HepG2 (cell line): Measurements from ENCODE around the gene PRKAR1B. TPM values are rescaled to one million over a fixed set of nuclear protein-coding genes. Genes with fewer than 3 reads are reported as not detected.

ENCODE experiments used
- ATAC-seq: fragments of 200-7000 bp; cut with Tn5 transposase; 3 replicates; pipeline ENCODE4 v1.9.1; 2020; ENCODE audit warnings: mild to moderate bottlenecking, moderate library complexity
- BruUV-seq: library from RNA; stranded (reverse); fragments of 400-500 nt; replicated peaks from 2 replicates; lab custom pipeline; 2021; lab: Mats Ljungman, UMichigan
- CTCF ChIA-PET: fragments of 300-600 bp; formaldehyde crosslinking; extraction: SDS; loops from one replicate; lab custom pipeline; 2021; ENCODE audit warnings: low total read pairs, inconsistent platforms, low intra/inter-chr PET ratio; lab: Yijun Ruan, JAX
- POLR2A ChIA-PET: fragments of 350-600 bp; sonication (Branson Sonifier 250); formaldehyde crosslinking; loops from one replicate; lab custom pipeline; 2020; ENCODE audit warnings: antibody characterized with exemption, inconsistent platforms; lab: Yijun Ruan, JAX
- DNase-seq: peaks from one replicate; pipeline ENCODE4 v3.0.0-alpha.2; 2015; ENCODE audit warnings: low spot score
- FAIRE-seq: peaks from 3 replicates; lab custom pipeline; 2011; peaks lifted over from hg19 to GRCh38; lab: Jason Lieb, UNC
- H2AFZ ChIP-seq: one replicate; pipeline ENCODE4 v1.6.1; 2011; ENCODE audit warnings: low read length, inconsistent platforms
- H3K27ac ChIP-seq: fragments of 300-600 bp; 3 replicates; pipeline ENCODE4 v1.8.0; 2011; ENCODE audit warnings: mixed run types, mild to moderate bottlenecking, mixed read lengths, low read length, inconsistent platforms; ENCODE audit not compliant: insufficient read depth; ENCODE audit errors: extremely low read length
- H3K27me3 ChIP-seq, 2 experiments: fragments of 200-600 bp in 1 of 2; 2 replicates in 1 of 2; 3 replicates in 1 of 2; pipeline versions ENCODE4 v1.6.0 to v1.8.0; 2011; ENCODE audit warnings: low read length in 2 of 2, mild to moderate bottlenecking in 2 of 2, moderate library complexity in 2 of 2, inconsistent platforms in 1 of 2; ENCODE audit not compliant: insufficient read depth in 2 of 2, control insufficient read depth in 1 of 2
- H3K36me3 ChIP-seq, 2 experiments: fragments of 200-600 bp in 1 of 2; replicated peaks in 1 of 2; 2 replicates in 1 of 2; 3 replicates in 1 of 2; pipeline versions ENCODE4 v1.5.1 to v1.8.0; 2011; ENCODE audit warnings: low read length in 2 of 2, inconsistent platforms in 1 of 2; ENCODE audit not compliant: insufficient read depth in 2 of 2, control insufficient read depth in 1 of 2
- H3K4me1 ChIP-seq: 2 replicates; pipeline ENCODE4 v1.5.1; 2012; ENCODE audit warnings: low read length, inconsistent platforms; ENCODE audit not compliant: insufficient read depth
- H3K4me2 ChIP-seq: 2 replicates; pipeline ENCODE4 v1.6.0; 2011; ENCODE audit warnings: low read depth, low read length, inconsistent platforms
- H3K4me3 ChIP-seq, 3 experiments: fragments of 200-600 bp in 1 of 3; sonication (generic), shearing (Covaris generic) in 1 of 3; replicated peaks in 1 of 3; 2 replicates each; pipeline ENCODE4 v1.5.1; 2011 to 2016; ENCODE audit warnings: low read length in 3 of 3, inconsistent platforms in 2 of 3, low read depth in 2 of 3, mild to moderate bottlenecking in 2 of 3, control low read depth in 1 of 3, mixed read lengths in 1 of 3; ENCODE audit not compliant: insufficient read depth in 1 of 3
- H3K79me2 ChIP-seq: one replicate; pipeline ENCODE4 v1.6.1; 2011; ENCODE audit warnings: low read length, inconsistent platforms; ENCODE audit not compliant: insufficient read depth
- H3K9ac ChIP-seq: 2 replicates; pipeline ENCODE4 v1.6.0; 2011; ENCODE audit warnings: mild to moderate bottlenecking, low read depth, low read length, inconsistent platforms; ENCODE audit not compliant: insufficient read depth
- H3K9me3 ChIP-seq: 2 replicates; pipeline ENCODE4 v1.5.1; 2012; ENCODE audit warnings: mild to moderate bottlenecking, low read length
- H4K20me1 ChIP-seq: 2 replicates; pipeline ENCODE4 v1.6.0; 2011; ENCODE audit warnings: inconsistent platforms, mild to moderate bottlenecking, low read length, moderate library complexity; ENCODE audit not compliant: insufficient read depth
- BCLAF1 ChIP-seq: fragments of 450-650 bp; IDR thresholded peaks from 2 replicates; pipeline ENCODE4 v1.6.1; 2017; ENCODE audit warnings: mild to moderate bottlenecking
- MTF1 ChIP-seq: sonication (generic); formaldehyde crosslinking; IDR thresholded peaks from 2 replicates; pipeline ENCODE4 v1.5.0; 2020; ENCODE audit warnings: missing genetic modification reagents
- PRMT3 ChIP-seq: sonication (generic); formaldehyde crosslinking; IDR thresholded peaks from 2 replicates; pipeline ENCODE4 v1.8.1; 2022; ENCODE audit warnings: low read depth, mild to moderate bottlenecking, moderate library complexity, missing genetic modification reagents, borderline replicate concordance
- TBX3 ChIP-seq: fragments of 450-650 bp; IDR thresholded peaks from 2 replicates; pipeline ENCODE4 v1.6.1; 2017; ENCODE audit warnings: antibody characterized with exemption, mild to moderate bottlenecking, inconsistent platforms, borderline replicate concordance
- ZBTB14 ChIP-seq: sonication (generic); formaldehyde crosslinking; IDR thresholded peaks from 2 replicates; pipeline ENCODE4 v1.4.0; 2020; ENCODE audit warnings: missing genetic modification reagents
- ZC3H4 ChIP-seq: sonication (generic); formaldehyde crosslinking; IDR thresholded peaks from 2 replicates; pipeline ENCODE4 v1.4.0; 2020; ENCODE audit warnings: missing genetic modification reagents, borderline replicate concordance
- ZNF24 ChIP-seq: fragments of 450-650 bp; IDR thresholded peaks from 2 replicates; pipeline ENCODE4 v1.6.1; 2017; ENCODE audit warnings: antibody characterized with exemption, mild to moderate bottlenecking
- ZNF883 ChIP-seq: sonication (generic); formaldehyde crosslinking; IDR thresholded peaks from 2 replicates; pipeline ENCODE4 v1.5.1; 2020; ENCODE audit warnings: mild to moderate bottlenecking, missing genetic modification reagents; ENCODE audit errors: not compliant biosample characterization
- ZSCAN12 ChIP-seq: sonication (generic); formaldehyde crosslinking; IDR thresholded peaks from 2 replicates; pipeline ENCODE4 v1.9.0; 2021; ENCODE audit warnings: mild to moderate bottlenecking, missing genetic modification reagents
- WGBS: methylation state at CpG from one replicate; pipeline ENCODE4 v1.1.6; 2017; ENCODE audit warnings: low lambda C conversion rate; 5-methylcytosine and 5-hydroxymethylcytosine counted together
- in situ Hi-C: cut with HindIII; loops from 2 replicates; pipeline ENCODE4 v1.10.0; 2017; ENCODE audit warnings: low pct_unique_long_range_greater_than_20kb; ENCODE audit not compliant: extremely low pct_ligation_motif_present
- intact Hi-C: fragments of 100-400 bp; cut with micrococcal nuclease; formaldehyde crosslinking; loops from one replicate; pipeline ENCODE4 v1.10.0; 2022; ENCODE audit not compliant: unreplicated experiment
- polyA plus RNA-seq, 8 experiments: library from polyadenylated mRNA; depleted of rRNA in 3 of 8; stranded (reverse) in 7 of 8; unstranded in 1 of 8; fragments of >200 nt; fragmentation: Illumina TruSeq in 4 of 8; extraction: Trizol in 4 of 8; gene quantifications; 2 replicates each; pipeline versions ENCODE4 v1.2.1 to v1.2.3, GENCODE V29; 2011 to 2016; ENCODE audit warnings: low read depth in 4 of 8, missing spikeins in 1 of 8, mixed read lengths in 1 of 8; ENCODE audit not compliant: insufficient read depth in 1 of 8
- total RNA-seq, 5 experiments: library from RNA; depleted of rRNA; stranded (reverse); fragments of >200 nt; fragmentation: Illumina TruSeq; extraction: Trizol; gene quantifications; 2 replicates each; pipeline ENCODE4 v1.2.3, GENCODE V29; 2016; ENCODE audit warnings: low read depth in 1 of 5

The PRKAR1B gene
- total and polyA plus RNA-seq, 2 of the 13 experiments (the other 11 are each of a cell fraction or from before 2014, with no cell fraction given) = 7.9 to 28.2 TPM

GRCh38 chr7:571718-572415 is 155.2 kb downstream of the PRKAR1B start:
- Histone ChIP-seq H3K79me2 (no peaks in the 10 kb centered on the region), H3K4me2 (no peak overlapping the region), H3K4me3 (no peak overlapping the region), H3K27ac (no peak overlapping the region), H3K27me3 (no peaks in the 10 kb centered on the region), H3K9ac (no peak overlapping the region), H3K36me3 (no peaks in the 10 kb centered on the region), H3K4me1 (no peaks in the 10 kb centered on the region), H3K9me3 (no peaks in the 10 kb centered on the region), H4K20me1 (no peaks in the 10 kb centered on the region), H2AFZ (no peak overlapping the region)
- in situ Hi-C loops = no loop called here
- ChIA-PET CTCF (no interaction called here), POLR2A (no interaction called here)
- no TSS peak for BruUV-seq
- FAIRE-seq = no peak
- ATAC-seq = no peak
- intact Hi-C loops = no loop called here
- TF ChIP-seq TBX3 = no peak
- no peak for TF ChIP-seq ZBTB14 (CRISPR knock-in tag)
- no peak for TF ChIP-seq ZSCAN12
- no peak for TF ChIP-seq ZNF24
- no peak for TF ChIP-seq BCLAF1
- TF ChIP-seq ZNF883 (CRISPR knock-in tag) = no peak
- TF ChIP-seq PRMT3 (CRISPR knock-in tag) = no peak
- no peak for TF ChIP-seq MTF1 (CRISPR knock-in tag)
- TF ChIP-seq ZC3H4 (CRISPR knock-in tag) = no peak
- DNase-seq = no peak
- WGBS = 98% methylated on average over 26 of the region's 38 CpGs
